GM12865 (cell line): ENCODE measurements around the gene TPTE2.
"Not testable (repeated sequence)": the region's sequence is repeated elsewhere in the genome, so short reads cannot be mapped to it uniquely, and the experiment has no call there.

ENCODE experiments used
- DNase-seq: peaks from one replicate; pipeline ENCODE4 v3.0.0; 2010; ENCODE audit warnings: low read depth
- H3K4me3 ChIP-seq: 2 replicates; pipeline ENCODE4 v1.5.1; 2011; ENCODE audit warnings: mild to moderate bottlenecking, low read depth, low read length, control low read depth
- CTCF ChIP-seq: IDR thresholded peaks from 2 replicates; pipeline ENCODE4 v1.5.1; 2011; ENCODE audit warnings: low read length, control low read depth, low read depth, inconsistent platforms; ENCODE audit not compliant: insufficient read depth; ENCODE audit errors: missing control alignments

TPTE2 gene

GRCh38 chr13:19561127-19561582 lies at the start of gene TPTE2:
TSS of gene TPTE2 (minus strand) at chr13:19561532. CDS start at chr13:19503234, 58,298 bp downstream.
- DNase-seq, H3K4me3 ChIP-seq: not testable (repeated sequence)

- H3K4me3 ChIP-seq, result no peak overlapping the region
- TF ChIP-seq CTCF, result no peak
Measured at GRCh38 chr13:19607523-19608078, 46.3 kb upstream of the TPTE2 start.

GRCh38 chr13:19606737-19607136 lies 45.4 kb upstream of the TPTE2 start:
- TF ChIP-seq CTCF, result no peak
- no peak for DNase-seq
- H3K4me3 ChIP-seq, result no peak overlapping the region

More at GRCh38 chr13:19607523-19608078, 46.3 kb upstream of the TPTE2 start:
- no peak for DNase-seq

GRCh38 chr13:19606152-19606551 lies 44.8 kb upstream of the TPTE2 start:
- DNase-seq, result no peak
- TF ChIP-seq CTCF, result no peak
- no peak overlapping the region for H3K4me3 ChIP-seq

GRCh38 chr13:19605161-19605955 lies 44.0 kb upstream of the TPTE2 start:
- DNase-seq, result no peak
- TF ChIP-seq CTCF, result no peak
- no peak overlapping the region for H3K4me3 ChIP-seq

- no peak for TF ChIP-seq CTCF
- no peak for DNase-seq
- H3K4me3 ChIP-seq, result no peak overlapping the region
Measured at GRCh38 chr13:19604306-19604705, 43.0 kb upstream of the TPTE2 start.

- peak overlapping the region; percentile 87 for H3K4me3 ChIP-seq
- peak; percentile 36 for TF ChIP-seq CTCF
- peak; percentile 87 for DNase-seq
Measured at GRCh38 chr13:19601749-19602725, 40.7 kb upstream of the TPTE2 start.
